Breast epithelium (tissue), 3 donors: Measurements from ENCODE around the gene CEP20.

ENCODE experiments used
- POLR2A ChIP-seq: fragments of 450-650 bp; IDR thresholded peaks from one replicate; pipeline ENCODE4 v1.6.1; 2016; ENCODE audit warnings: antibody characterized with exemption, mild to moderate bottlenecking, moderate library complexity
- POLR2AphosphoS5 ChIP-seq, 3 donors: sonication (generic); formaldehyde crosslinking; IDR thresholded peaks; one replicate each; pipeline ENCODE4 v1.6.1; 2017; ENCODE audit warnings: antibody characterized with exemption in 3 of 3
- TF ChIP-seq, protein P1 (sequence below), 3 donors: fragments of 450-650 bp; IDR thresholded peaks; one replicate each; pipeline ENCODE4 v1.5.1; 2016 to 2017; ENCODE audit warnings: antibody characterized with exemption in 3 of 3, mild to moderate bottlenecking in 3 of 3, moderate library complexity in 3 of 3

DNA sequence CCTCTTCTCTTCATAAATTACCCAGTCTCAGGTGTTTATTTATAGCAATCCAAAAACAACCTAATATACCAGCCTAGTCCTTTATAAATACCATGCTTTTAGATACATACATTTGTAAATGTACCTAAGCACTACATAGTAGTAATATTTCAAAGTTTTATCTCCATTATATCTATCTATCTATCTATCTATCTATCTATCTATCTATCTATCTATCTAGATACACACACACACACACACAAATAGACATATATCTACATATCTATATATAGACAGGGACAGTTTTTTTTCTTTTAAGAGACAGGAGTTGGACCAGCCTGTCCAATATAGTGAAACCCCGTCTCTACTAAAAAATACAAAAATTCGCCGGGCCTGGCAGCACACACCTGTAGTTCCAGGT is 5.8 kb downstream of the CEP20 start:
- TF ChIP-seq, protein P1, sequence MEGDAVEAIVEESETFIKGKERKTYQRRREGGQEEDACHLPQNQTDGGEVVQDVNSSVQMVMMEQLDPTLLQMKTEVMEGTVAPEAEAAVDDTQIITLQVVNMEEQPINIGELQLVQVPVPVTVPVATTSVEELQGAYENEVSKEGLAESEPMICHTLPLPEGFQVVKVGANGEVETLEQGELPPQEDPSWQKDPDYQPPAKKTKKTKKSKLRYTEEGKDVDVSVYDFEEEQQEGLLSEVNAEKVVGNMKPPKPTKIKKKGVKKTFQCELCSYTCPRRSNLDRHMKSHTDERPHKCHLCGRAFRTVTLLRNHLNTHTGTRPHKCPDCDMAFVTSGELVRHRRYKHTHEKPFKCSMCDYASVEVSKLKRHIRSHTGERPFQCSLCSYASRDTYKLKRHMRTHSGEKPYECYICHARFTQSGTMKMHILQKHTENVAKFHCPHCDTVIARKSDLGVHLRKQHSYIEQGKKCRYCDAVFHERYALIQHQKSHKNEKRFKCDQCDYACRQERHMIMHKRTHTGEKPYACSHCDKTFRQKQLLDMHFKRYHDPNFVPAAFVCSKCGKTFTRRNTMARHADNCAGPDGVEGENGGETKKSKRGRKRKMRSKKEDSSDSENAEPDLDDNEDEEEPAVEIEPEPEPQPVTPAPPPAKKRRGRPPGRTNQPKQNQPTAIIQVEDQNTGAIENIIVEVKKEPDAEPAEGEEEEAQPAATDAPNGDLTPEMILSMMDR (IDR thresholded peaks at IDR 0.05) = no peak
- TF ChIP-seq POLR2A = no peak
- TF ChIP-seq POLR2AphosphoS5 (IDR thresholded peaks at IDR 0.05) = no peak
